Renal cortical epithelial cell (primary cell): Measurements from ENCODE around the gene AADACL3. TPM values are rescaled to one million over a fixed set of nuclear protein-coding genes. Genes with fewer than 3 reads are reported as not detected.

Experiments used
- DNase-seq: peaks from one replicate; pipeline ENCODE4 v3.0.0-alpha.2; 2011; ENCODE audit warnings: low read depth
- total RNA-seq: library from RNA; depleted of rRNA; stranded (reverse); fragments of >200 nt; gene quantifications from 2 replicates; pipeline ENCODE4 v1.2.3, GENCODE V29; 2014

The AADACL3 gene
- total RNA-seq, 1 donor from 2014 or later, result not detected

GRCh38 chr1:12769031-12769430, 53.1 kb downstream of the AADACL3 start:
- no peak for DNase-seq

GRCh38 chr1:12769976-12770505, 54.1 kb downstream of the AADACL3 start:
- no peak for DNase-seq

- no peak for DNase-seq
Measured at GRCh38 chr1:12770620-12771019, 54.7 kb downstream of the AADACL3 start.

GRCh38 chr1:12771186-12771585, 55.3 kb downstream of the AADACL3 start:
- no peak for DNase-seq

GRCh38 chr1:12772520-12772919, 56.6 kb downstream of the AADACL3 start:
- DNase-seq, result no peak

GRCh38 chr1:12773438-12773837, 57.5 kb downstream of the AADACL3 start, which contains the start of gene PRAMEF12:
PRAMEF12 (plus strand) TSS chr1:12773738; CDS start chr1:12774868, 1,130 bp downstream.
- no peak for DNase-seq

GRCh38 chr1:12774801-12775345, 59.0 kb downstream of the AADACL3 start:
- DNase-seq, result no peak

- DNase-seq, result no peak
Measured at GRCh38 chr1:12775443-12775842, 59.5 kb downstream of the AADACL3 start.

GRCh38 chr1:12776801-12777557, 61.1 kb downstream of the AADACL3 start:
- no peak for DNase-seq

Other genes starting within 250 kb of the AADACL3 start
- gene DHRS3, start 97.9 kb upstream of the AADACL3 start, total RNA-seq, result 28.9 and 66.2 TPM in 2 replicates
- not detected in 2 replicates for gene AADACL4, start 72.0 kb upstream of the AADACL3 start, total RNA-seq
- not detected in 2 replicates for gene CFAP107, start 30.1 kb downstream of the AADACL3 start, total RNA-seq
- gene PRAMEF12, start 57.6 kb downstream of the AADACL3 start, total RNA-seq, result not detected in 2 replicates
- gene PRAMEF1, start 75.3 kb downstream of the AADACL3 start, total RNA-seq, result 0.10 TPM in 1 of 2 replicates, not detected in the other
- gene PRAMEF11, start 115.3 kb downstream of the AADACL3 start, total RNA-seq, result not detected in 2 replicates
- gene HNRNPCL1, start 132.6 kb downstream of the AADACL3 start, total RNA-seq, result not detected in 2 replicates
- gene PRAMEF2, start 141.0 kb downstream of the AADACL3 start, total RNA-seq, result not detected in 2 replicates
- not detected in 2 replicates for gene PRAMEF4, start 170.1 kb downstream of the AADACL3 start, total RNA-seq
- not detected in 2 replicates for gene PRAMEF10, start 182.2 kb downstream of the AADACL3 start, total RNA-seq
- not detected in 2 replicates for gene PRAMEF7, start 200.5 kb downstream of the AADACL3 start, total RNA-seq
- gene PRAMEF6, start 231.5 kb downstream of the AADACL3 start, total RNA-seq, result not detected in 2 replicates